SK-N-SH (cell line): ENCODE data around the gene FERMT1. TPM values are rescaled to one million over a fixed set of nuclear protein-coding genes. Genes with fewer than 3 reads are reported as not detected.
"Not testable (repeated sequence)": the region's sequence is repeated elsewhere in the genome, so short reads cannot be mapped to it uniquely, and the experiment has no call there.

ENCODE experiments used
- CTCF ChIA-PET: fragments of 300-600, 350-600 bp; formaldehyde crosslinking; extraction: SDS; loops from one replicate; lab custom pipeline; 2021; lab: Yijun Ruan, JAX
- POLR2A ChIA-PET: fragments of 350-600 bp; sonication (Branson Sonifier 250); formaldehyde crosslinking; extraction: SDS; loops from one replicate; lab custom pipeline; 2020; ENCODE audit warnings: antibody characterized with exemption, inconsistent platforms; lab: Yijun Ruan, JAX
- DNase-seq: peaks from one replicate; pipeline ENCODE4 v3.0.0; 2012
- H2AFZ ChIP-seq: fragments of 200-600 bp; sonication (generic); 2 replicates; pipeline ENCODE4 v1.8.1; 2016; ENCODE audit warnings: antibody characterized with exemption, mild to moderate bottlenecking, low read depth
- H3F3A ChIP-seq: fragments of 200-600 bp; sonication (generic); replicated peaks from 2 replicates; pipeline ENCODE3; 2016; ENCODE audit warnings: antibody characterized with exemption, mild to moderate bottlenecking; ENCODE audit not compliant: insufficient read depth
- H3K27ac ChIP-seq, 2 experiments: fragments of 200-500 bp in 1 of 2; fragments of 200-600 bp in 1 of 2; sonication (Bioruptor generic) in 1 of 2; sonication (generic), shearing (Covaris generic) in 1 of 2; 2 replicates each; pipeline versions ENCODE4 v1.5.1 to v1.6.1; 2014 to 2016; ENCODE audit warnings: low read depth in 2 of 2, inconsistent platforms in 1 of 2, low read length in 1 of 2, mild to moderate bottlenecking in 1 of 2, mixed read lengths in 1 of 2
- H3K27me3 ChIP-seq: fragments of 200-600 bp; sonication (generic), shearing (Covaris generic); 2 replicates; pipeline ENCODE4 v1.6.1; 2016; ENCODE audit warnings: mixed run types; ENCODE audit not compliant: insufficient read depth
- H3K36me3 ChIP-seq, 2 experiments: fragments of 200-500 bp in 1 of 2; fragments of 200-600 bp in 1 of 2; sonication (Bioruptor generic) in 1 of 2; sonication (generic) in 1 of 2; replicated peaks in 1 of 2; 2 replicates each; pipeline versions ENCODE3 to v1.5.1; 2014 to 2016; ENCODE audit warnings: low read length in 1 of 2, mild to moderate bottlenecking in 1 of 2; ENCODE audit not compliant: insufficient read depth in 2 of 2, control insufficient read depth in 1 of 2
- H3K4me1 ChIP-seq, 2 experiments: fragments of 200-500 bp in 1 of 2; fragments of 200-600 bp in 1 of 2; sonication (Bioruptor generic) in 1 of 2; sonication (generic), shearing (Covaris generic) in 1 of 2; 2 replicates each; pipeline versions ENCODE4 v1.5.1 to v1.6.1; 2014 to 2016; ENCODE audit warnings: low read depth in 1 of 2, low read length in 1 of 2, mixed run types in 1 of 2; ENCODE audit not compliant: insufficient read depth in 2 of 2, control insufficient read depth in 1 of 2
- H3K4me2 ChIP-seq: fragments of 200-600 bp; sonication (generic), shearing (Covaris generic); 2 replicates; pipeline ENCODE4 v1.6.1; 2017; ENCODE audit warnings: mixed run types
- H3K4me3 ChIP-seq, 2 experiments: fragments of 200-500 bp in 1 of 2; fragments of 200-600 bp in 1 of 2; sonication (Bioruptor generic) in 1 of 2; sonication (generic), shearing (Covaris generic) in 1 of 2; 2 replicates each; pipeline versions ENCODE4 v1.5.1 to v1.8.1; 2014 to 2016; ENCODE audit warnings: low read depth in 2 of 2, inconsistent platforms in 1 of 2, low read length in 1 of 2, mild to moderate bottlenecking in 1 of 2, mixed read lengths in 1 of 2, moderate library complexity in 1 of 2
- H3K79me2 ChIP-seq: fragments of 200-600 bp; sonication (generic); 2 replicates; pipeline ENCODE4 v1.8.1; 2017; ENCODE audit warnings: mild to moderate bottlenecking; ENCODE audit not compliant: insufficient read depth
- H3K9ac ChIP-seq: fragments of 200-600 bp; sonication (generic); 2 replicates; pipeline ENCODE4 v1.6.1; 2017; ENCODE audit warnings: mixed run types
- H3K9me2 ChIP-seq: fragments of 200-600 bp; sonication (generic); 2 replicates; pipeline ENCODE4 v1.6.1; 2017; ENCODE audit warnings: mixed run types
- H3K9me3 ChIP-seq: fragments of 200-600 bp; sonication (generic); 2 replicates; pipeline ENCODE4 v1.6.1; 2017; ENCODE audit warnings: mixed run types, mild to moderate bottlenecking, moderate library complexity
- H4K20me1 ChIP-seq: fragments of 200-600 bp; sonication (generic); 2 replicates; pipeline ENCODE4 v1.6.1; 2017; ENCODE audit warnings: mild to moderate bottlenecking, mixed run types; ENCODE audit not compliant: insufficient read depth
- FOXJ3 ChIP-seq: sonication (generic); formaldehyde crosslinking; IDR thresholded peaks from 2 replicates; pipeline ENCODE4 v1.5.1; 2020; ENCODE audit warnings: mild to moderate bottlenecking, missing genetic modification reagents
- FOXM1 ChIP-seq: IDR thresholded peaks from 2 replicates; pipeline ENCODE4 v1.4.0; 2012; ENCODE audit warnings: low read depth, mild to moderate bottlenecking
- JUND ChIP-seq: IDR thresholded peaks from 2 replicates; pipeline ENCODE4 v1.4.0; 2012
- POLR2AphosphoS5 ChIP-seq: IDR thresholded peaks from 2 replicates; pipeline ENCODE4 v1.6.1; 2012; ENCODE audit warnings: low read depth, low read length
- RFX5 ChIP-seq: IDR thresholded peaks from 2 replicates; pipeline ENCODE4 v1.6.1; 2012; ENCODE audit warnings: mild to moderate bottlenecking, improper control_type of control experiment, low read length
- SMC3 ChIP-seq: IDR thresholded peaks from 2 replicates; pipeline ENCODE4 v1.6.1; 2012; ENCODE audit warnings: low read depth, low read length, improper control_type of control experiment
- TCF12 ChIP-seq: IDR thresholded peaks from 2 replicates; pipeline ENCODE4 v1.4.0; 2012
- TEAD4 ChIP-seq: IDR thresholded peaks from 2 replicates; pipeline ENCODE4 v1.4.0; 2012; ENCODE audit warnings: mild to moderate bottlenecking, borderline replicate concordance; ENCODE audit not compliant: insufficient read depth
- WGBS: methylation state at CpG from one replicate; pipeline ENCODE4 v1.1.6; 2017; ENCODE audit warnings: low lambda C conversion rate; 5-methylcytosine and 5-hydroxymethylcytosine counted together
- polyA plus RNA-seq, 3 experiments: library from polyadenylated mRNA; depleted of rRNA; stranded (reverse); fragments of >200 nt; gene quantifications; 2 replicates each; pipeline ENCODE4 v1.2.3, GENCODE V29; 2012
- TF ChIP-seq, protein P1 (sequence below): fragments of 150-350 bp; IDR thresholded peaks from 2 replicates; pipeline ENCODE4 v1.6.1; 2017; ENCODE audit warnings: antibody characterized with exemption, low read length, low read depth, borderline replicate concordance
- TF ChIP-seq, protein P2 (sequence below): IDR thresholded peaks from 2 replicates; pipeline ENCODE4 v1.4.0; 2012; ENCODE audit warnings: low read depth, borderline replicate concordance
- TF ChIP-seq, protein P3 (sequence below): IDR thresholded peaks from 2 replicates; pipeline ENCODE4 v1.6.1; 2012; ENCODE audit warnings: mild to moderate bottlenecking, low read depth, low read length, moderate library complexity

Gene FERMT1
- polyA plus RNA-seq, 1 of the 3 experiments (the other 2 are of a cell fraction), result 0.81 TPM

DNA sequence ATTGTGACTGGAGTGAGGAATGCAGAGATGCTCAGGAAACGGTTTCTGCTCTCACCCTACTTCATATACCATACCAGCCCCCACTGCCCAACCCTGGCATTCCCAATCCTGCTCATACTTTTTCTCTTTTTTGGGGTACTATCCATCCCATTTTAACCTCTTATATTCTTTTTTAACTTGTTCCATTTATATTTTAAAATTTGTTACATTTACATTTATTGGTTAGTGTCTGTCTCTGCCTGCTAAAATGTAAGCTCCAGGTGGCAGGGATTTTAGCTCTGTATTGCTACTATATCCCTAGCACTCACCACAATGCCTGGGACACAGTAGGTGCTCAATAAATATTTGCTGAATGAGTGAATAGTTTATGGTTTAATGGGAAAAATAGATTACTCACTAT is 8.1 kb downstream of the FERMT1 start (continued):
- TF ChIP-seq, protein P1, sequence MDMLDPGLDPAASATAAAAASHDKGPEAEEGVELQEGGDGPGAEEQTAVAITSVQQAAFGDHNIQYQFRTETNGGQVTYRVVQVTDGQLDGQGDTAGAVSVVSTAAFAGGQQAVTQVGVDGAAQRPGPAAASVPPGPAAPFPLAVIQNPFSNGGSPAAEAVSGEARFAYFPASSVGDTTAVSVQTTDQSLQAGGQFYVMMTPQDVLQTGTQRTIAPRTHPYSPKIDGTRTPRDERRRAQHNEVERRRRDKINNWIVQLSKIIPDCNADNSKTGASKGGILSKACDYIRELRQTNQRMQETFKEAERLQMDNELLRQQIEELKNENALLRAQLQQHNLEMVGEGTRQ, result no peak
- no peak for TF ChIP-seq TCF12
- TF ChIP-seq, protein P2, sequence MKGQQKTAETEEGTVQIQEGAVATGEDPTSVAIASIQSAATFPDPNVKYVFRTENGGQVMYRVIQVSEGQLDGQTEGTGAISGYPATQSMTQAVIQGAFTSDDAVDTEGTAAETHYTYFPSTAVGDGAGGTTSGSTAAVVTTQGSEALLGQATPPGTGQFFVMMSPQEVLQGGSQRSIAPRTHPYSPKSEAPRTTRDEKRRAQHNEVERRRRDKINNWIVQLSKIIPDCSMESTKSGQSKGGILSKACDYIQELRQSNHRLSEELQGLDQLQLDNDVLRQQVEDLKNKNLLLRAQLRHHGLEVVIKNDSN, result no peak
- TF ChIP-seq, protein P3, sequence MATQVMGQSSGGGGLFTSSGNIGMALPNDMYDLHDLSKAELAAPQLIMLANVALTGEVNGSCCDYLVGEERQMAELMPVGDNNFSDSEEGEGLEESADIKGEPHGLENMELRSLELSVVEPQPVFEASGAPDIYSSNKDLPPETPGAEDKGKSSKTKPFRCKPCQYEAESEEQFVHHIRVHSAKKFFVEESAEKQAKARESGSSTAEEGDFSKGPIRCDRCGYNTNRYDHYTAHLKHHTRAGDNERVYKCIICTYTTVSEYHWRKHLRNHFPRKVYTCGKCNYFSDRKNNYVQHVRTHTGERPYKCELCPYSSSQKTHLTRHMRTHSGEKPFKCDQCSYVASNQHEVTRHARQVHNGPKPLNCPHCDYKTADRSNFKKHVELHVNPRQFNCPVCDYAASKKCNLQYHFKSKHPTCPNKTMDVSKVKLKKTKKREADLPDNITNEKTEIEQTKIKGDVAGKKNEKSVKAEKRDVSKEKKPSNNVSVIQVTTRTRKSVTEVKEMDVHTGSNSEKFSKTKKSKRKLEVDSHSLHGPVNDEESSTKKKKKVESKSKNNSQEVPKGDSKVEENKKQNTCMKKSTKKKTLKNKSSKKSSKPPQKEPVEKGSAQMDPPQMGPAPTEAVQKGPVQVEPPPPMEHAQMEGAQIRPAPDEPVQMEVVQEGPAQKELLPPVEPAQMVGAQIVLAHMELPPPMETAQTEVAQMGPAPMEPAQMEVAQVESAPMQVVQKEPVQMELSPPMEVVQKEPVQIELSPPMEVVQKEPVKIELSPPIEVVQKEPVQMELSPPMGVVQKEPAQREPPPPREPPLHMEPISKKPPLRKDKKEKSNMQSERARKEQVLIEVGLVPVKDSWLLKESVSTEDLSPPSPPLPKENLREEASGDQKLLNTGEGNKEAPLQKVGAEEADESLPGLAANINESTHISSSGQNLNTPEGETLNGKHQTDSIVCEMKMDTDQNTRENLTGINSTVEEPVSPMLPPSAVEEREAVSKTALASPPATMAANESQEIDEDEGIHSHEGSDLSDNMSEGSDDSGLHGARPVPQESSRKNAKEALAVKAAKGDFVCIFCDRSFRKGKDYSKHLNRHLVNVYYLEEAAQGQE, result no peak

DNA sequence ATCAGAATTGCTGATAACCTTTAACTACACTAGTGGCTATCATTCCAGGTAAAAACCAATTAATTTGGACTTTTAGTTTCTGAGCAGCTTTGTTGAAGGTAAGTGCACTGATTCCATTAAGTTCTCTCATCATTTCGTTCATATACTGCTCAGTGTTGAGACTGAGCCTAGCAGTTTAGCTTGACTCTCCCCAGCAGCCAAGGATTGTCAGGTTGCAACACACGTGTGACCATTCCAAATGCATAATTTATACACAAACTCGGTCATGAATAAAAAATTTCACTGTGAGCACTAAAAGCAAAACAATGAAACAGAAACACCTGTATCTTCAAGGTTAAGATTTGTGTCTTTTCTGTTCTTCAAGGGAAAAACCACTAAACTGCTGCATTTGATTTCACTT is 8.9 kb downstream of the FERMT1 start:
- Histone ChIP-seq H3K4me1 (no peaks in the 10 kb centered on the region), H3K9me2 (no peaks in the 10 kb centered on the region), H3K9me3 (no peaks in the 10 kb centered on the region), H3K4me3 (no peak overlapping the region), H4K20me1 (no peaks in the 10 kb centered on the region), H3K27me3 (no peaks in the 10 kb centered on the region), H3K79me2 (no peaks in the 10 kb centered on the region), H3K4me2 (no peak overlapping the region), H3K36me3 (no peaks in the 10 kb centered on the region), H2AFZ (no peak overlapping the region), H3K27ac (no peak overlapping the region), H3K9ac (no peak overlapping the region), H3F3A (no peaks in the 10 kb centered on the region)
- no peak for DNase-seq
- POLR2A ChIA-PET, result no interaction called here
- TF ChIP-seq SMC3 (no peak), FOXJ3 (CRISPR knock-in tag) (no peak), TEAD4 (no peak), POLR2AphosphoS5 (no peak), FOXM1 (no peak), RFX5 (no peak), JUND (no peak)
- CTCF ChIA-PET, result no interaction called here
- 18% methylated on average over 3 of the region's 3 CpGs for WGBS

DNA sequence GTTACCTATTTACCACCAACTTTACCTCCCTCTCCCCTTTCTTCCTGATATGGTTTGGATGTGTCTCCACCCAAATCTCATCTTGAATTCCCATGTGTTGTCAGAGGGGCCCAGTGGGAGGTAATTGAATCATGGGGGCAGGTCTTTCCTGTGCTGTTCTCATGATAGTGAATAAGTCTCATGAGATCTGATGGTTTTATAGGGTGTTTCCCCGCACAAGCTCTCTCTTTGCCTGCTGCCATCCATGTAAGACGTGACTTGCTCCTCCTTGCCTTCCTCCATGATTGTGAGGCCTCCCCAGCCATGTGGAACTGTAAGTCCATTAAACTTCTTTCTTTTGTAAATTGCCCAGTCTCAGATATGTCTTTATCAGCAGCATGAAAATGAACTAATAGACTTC is 9.9 kb downstream of the FERMT1 start:
- H3K27ac ChIP-seq, H3K27me3 ChIP-seq, H3K4me3 ChIP-seq, H3K9ac ChIP-seq, H3K36me3 ChIP-seq, H3K9me2 ChIP-seq, H2AFZ ChIP-seq, H3K4me2 ChIP-seq, H3K79me2 ChIP-seq, DNase-seq, H4K20me1 ChIP-seq, CTCF ChIA-PET, POLR2A ChIA-PET, H3K4me1 ChIP-seq, H3F3A ChIP-seq, H3K9me3 ChIP-seq: not testable (repeated sequence)
- 20% methylated on average over 2 of the region's 2 CpGs for WGBS
